SK-N-MC (cell line): ENCODE results near the gene KCNK17.

Experiments
- EZH2 ChIP-seq: fragments of 200-600 bp; sonication (generic); IDR thresholded peaks from one replicate; pipeline ENCODE4 v1.6.1; 2017; ENCODE audit warnings: antibody characterized with exemption
- POLR2AphosphoS5 ChIP-seq: IDR thresholded peaks from 2 replicates; pipeline ENCODE4 v1.6.1; 2012; ENCODE audit warnings: mild to moderate bottlenecking, low read depth, low read length, borderline replicate concordance

- TF ChIP-seq POLR2AphosphoS5 (no peak), EZH2 (no peak)
Observed at GRCh38 chr6:39310542-39310941, 3.7 kb downstream of the KCNK17 start.
